NCI-H128 (cell line): ENCODE results near the gene STPG1.
A peak's percentile ranks its signal among the peaks of the same experiment; 100 is the strongest.

Experiments used
- DNase-seq: peaks from one replicate; lab custom pipeline; 2025; ENCODE audit not compliant: unreplicated experiment; lab: John Stamatoyannopoulos, UW

STPG1 gene

DNA sequence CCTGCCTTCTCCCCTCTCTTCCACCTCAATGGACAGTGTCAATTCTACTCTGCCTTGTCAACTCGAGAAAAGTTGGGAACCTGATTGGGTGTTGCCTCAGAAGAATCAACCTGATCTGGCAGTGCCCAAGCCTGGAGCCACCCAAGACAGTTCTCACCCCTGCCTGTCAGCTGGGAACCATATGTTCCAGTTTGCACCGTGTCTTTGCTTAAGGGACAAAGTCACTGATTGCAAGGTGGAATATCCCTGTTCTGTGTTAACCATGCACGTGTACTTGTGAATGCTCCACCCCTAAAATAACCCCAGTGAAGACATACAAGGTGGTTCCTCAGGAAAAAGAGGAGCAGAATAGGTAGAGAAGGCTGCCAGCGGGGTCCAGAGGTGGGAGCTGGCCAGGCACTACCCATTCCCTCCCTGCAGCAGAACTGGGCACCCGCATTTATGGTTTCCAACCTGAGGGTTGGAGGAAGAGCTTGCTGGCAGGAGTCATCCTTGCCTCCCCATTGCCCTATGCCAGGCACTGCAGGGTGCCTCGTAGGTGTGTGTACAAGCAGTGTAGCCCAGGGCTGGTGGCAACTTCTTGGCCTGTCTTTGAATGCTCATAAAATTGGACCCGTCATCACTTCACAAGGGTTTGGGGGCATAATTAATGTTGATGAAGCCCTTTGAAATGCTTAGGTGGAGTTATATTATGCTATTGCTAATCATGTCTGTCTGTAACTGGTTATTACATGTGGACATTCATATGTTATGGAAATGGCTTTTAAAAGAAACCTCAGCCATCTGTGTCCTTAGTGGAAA is 13.4 kb upstream of the STPG1 start:
- no peak for DNase-seq

GRCh38 chr1:24425922-24426321 is 12.3 kb upstream of the STPG1 start:
- DNase-seq: no peak

DNA sequence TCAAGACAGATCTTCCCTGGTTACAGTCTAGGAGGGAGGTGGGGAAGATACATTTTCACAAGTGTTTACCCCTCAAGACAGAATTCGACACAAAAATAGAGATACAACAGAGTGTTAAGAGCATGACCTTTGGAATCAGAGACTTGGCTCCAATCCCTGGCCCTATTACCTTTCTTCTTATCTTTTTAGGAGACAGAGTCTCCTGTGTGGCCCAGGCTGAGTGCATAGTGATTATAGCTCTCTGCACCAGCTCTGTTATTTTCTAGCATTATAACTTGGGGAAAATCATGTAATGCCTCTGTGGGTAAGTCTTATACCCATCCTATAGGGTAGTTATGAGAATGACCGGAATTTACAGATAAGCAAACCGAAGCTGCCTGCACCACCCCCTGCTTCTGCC is 11.9 kb upstream of the STPG1 start:
- DNase-seq: no peak

- no peak for DNase-seq
Observed at GRCh38 chr1:24424990-24425389, 11.4 kb upstream of the STPG1 start.

GRCh38 chr1:24424207-24424606 is 10.6 kb upstream of the STPG1 start:
- no peak for DNase-seq

- DNase-seq: no peak
Observed at GRCh38 chr1:24421502-24421901, 7.9 kb upstream of the STPG1 start.

DNA sequence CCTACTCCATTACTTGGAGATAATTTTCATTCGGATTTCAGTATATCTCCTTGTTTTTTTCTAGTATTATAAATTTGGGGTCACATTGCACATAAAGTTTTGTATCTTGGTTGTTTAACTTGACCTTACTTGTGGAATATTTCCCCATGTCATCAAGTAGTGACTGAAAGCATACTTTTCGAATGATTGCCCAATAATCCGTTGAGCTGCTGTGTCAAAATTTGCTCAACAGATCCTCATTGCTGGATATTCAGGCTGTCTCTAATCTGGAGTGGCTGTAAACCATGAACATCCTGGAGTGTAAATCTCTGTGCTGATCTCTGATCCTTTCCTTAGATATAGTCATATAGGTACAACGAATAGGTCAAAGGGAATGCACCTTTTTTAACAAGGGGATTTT is 7.0 kb upstream of the STPG1 start:
- DNase-seq: no peak

GRCh38 chr1:24418898-24419628 is 5.5 kb upstream of the STPG1 start:
- peak; percentile 73 for DNase-seq

GRCh38 chr1:24417681-24418080 is 4.1 kb upstream of the STPG1 start:
- DNase-seq: no peak

GRCh38 chr1:24416666-24417391 is 3.2 kb upstream of the STPG1 start:
- DNase-seq: no peak

- no peak for DNase-seq
Observed at GRCh38 chr1:24415910-24416665, 2.5 kb upstream of the STPG1 start.

DNA sequence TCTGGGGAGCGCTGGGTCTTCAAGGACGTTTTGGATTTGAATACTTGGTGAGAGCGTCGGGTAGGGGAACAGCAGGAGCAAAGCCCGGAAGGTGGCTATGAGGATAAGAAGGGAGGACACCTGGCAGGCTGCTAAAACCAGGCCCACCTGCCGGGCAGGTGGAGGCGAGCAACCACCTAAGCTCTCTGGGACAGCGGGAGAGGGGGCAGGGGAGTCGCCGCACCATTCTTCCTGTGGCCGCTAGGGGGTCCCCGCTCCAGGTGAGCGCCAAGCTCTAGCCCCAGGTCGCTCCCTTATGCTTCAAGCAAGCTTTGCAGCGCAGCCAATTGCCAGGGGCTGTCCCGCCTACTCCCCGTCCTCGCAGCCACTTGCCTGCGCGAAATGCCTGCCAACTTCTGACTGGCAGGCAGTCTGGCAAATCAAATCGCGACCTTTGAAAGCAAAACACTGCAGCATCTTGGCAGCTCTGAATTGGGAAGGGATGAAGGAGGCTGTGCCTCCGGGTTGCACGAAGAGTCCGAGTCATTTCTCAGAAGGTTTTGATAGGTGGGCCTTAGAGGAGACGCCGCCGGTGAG is 1.8 kb upstream of the STPG1 start, which contains the start of gene NIPAL3:
Gene NIPAL3 (plus strand): TSS at position 469 of the 576 bp plus-strand sequence. CDS start 3,746 bp downstream, outside the sequence.
- peak; percentile 100 for DNase-seq

GRCh38 chr1:24414775-24415333 is 1.3 kb upstream of the STPG1 start:
- peak; percentile 62 for DNase-seq

DNA sequence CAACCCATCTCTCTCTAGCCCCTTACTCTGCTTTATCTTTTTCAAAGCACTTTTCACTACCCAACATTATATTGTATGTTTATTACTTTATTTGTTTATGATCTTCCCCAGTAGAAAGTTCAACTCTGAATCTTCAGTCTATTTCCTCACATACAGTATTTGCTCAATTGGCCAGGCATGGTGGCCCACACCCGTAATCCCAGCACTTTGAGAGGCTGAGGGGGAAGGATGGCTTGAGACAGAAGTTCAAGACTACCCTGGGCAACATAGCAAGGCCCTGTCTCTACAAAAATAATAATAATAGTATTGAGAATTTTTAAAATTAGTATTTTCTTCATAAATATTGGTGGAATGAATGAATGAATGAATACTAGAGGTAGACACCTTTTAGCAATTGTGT is 1.2 kb downstream of the STPG1 start:
- DNase-seq: no peak

DNA sequence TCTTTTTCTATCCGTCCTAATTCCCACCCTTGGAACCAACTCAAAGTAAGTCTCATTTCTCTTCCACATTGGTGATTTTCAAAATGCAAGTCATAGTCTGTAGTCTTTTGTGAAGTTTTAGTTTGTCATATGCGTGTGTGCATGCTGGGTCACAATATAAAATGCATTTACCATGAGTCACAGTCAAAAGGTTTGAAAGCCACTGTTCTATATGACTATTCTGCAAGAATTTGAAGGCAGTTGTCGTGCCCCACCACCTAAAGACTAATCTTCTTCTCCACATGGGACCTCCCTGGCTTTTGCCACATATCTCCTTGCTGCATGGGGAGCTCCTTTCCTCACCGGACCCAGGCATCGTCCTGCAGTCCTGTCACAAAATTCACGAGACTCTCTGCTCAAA is 1.6 kb downstream of the STPG1 start:
- no peak for DNase-seq

DNA sequence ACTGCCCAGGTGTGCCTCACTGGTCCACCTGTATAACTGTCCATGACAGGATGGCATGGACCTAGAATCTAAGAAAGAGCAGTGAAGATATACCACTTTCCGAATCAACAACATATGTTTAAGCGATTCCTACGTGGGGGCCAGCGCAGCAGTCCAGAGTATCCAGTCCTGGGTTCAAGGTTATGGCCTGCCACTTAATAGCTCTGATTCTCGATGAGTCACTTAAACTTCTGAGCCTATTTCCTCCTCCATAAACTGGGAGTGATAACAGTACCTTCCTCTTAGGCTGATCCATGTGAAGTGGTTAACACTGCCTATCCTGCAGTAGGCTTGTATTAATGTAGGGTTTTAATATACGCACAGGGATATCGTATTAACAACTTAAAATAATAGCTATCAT is 2.8 kb downstream of the STPG1 start:
- no peak for DNase-seq

GRCh38 chr1:24409535-24409934 is 4.0 kb downstream of the STPG1 start:
- no peak for DNase-seq

DNA sequence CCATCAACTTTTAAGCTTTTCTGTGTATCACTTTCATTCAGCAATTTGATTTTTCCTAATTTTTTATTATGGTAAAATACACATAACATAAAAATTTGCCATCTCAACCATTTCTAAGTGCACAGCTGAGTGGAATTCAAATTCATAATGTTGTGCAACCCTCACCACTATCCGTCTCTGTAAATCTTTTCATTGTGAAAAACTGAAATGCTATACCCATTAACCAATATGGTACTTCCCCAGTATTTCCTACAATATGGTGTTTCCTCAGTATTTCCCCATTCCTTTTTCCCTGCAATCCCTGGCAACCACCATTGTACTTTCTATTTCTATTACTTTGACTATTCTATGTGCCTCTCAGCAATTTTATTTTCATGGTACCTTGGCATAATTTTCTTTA is 6.8 kb downstream of the STPG1 start:
- DNase-seq: no peak

DNA sequence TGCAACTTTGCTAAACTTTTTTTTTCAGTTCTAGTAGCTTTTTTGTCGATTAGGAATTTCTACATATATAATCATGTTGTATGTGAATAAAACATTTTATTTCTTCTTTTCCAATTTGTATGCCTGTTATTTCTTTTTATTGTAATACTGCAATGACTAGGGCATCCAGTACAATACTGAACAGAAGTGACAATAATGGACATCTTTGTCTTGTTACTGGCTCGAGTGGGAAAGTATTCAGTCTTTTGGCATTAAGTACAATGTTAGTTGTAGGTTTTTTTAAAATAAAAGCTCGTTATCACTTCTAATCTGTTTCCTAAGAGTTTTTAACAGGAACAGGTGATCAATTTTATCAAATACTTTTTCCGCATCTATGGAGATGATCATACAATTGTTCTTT is 9.8 kb downstream of the STPG1 start:
- DNase-seq: no peak

DNA sequence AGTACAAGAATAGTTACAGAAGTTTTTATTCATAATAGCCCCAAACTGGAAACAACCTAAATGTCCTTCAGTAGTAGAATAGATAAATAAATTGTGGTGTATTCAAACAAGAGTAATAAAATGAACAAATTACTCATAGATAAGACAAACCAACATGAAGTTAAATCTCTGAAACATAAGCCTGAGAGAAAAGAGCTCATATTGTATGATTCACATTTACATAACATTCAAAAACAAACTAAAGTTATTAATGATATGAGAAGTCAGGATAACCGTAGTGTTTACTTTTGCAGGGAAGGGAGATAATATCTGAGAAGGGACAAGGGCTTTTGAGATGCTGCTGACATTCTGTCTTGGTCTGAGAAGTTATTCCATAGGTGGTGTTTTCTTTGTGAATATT is 13.5 kb downstream of the STPG1 start:
- DNase-seq: no peak
